ENCODE results near the gene TMEM174. TPM values are rescaled to one million over a fixed set of nuclear protein-coding genes. Genes with fewer than 3 reads are reported as not detected.

The TMEM174 gene
- total RNA-seq, 1 donor from 2014 or later, result not detected

GRCh38 chr5:73140801-73141200, 32.2 kb upstream of the TMEM174 start:
- H3K9me3 Mint-ChIP-seq, result no peaks in the 10 kb centered on the region
- H3K4me1 Mint-ChIP-seq, result no peaks in the 10 kb centered on the region
- H3K4me3 Mint-ChIP-seq, result no peak overlapping the region
- no peak overlapping the region for H3K27ac Mint-ChIP-seq
- intact Hi-C loops (cut with micrococcal nuclease), result no loop called here
- no peak for DNase-seq
- H3K27me3 Mint-ChIP-seq, result peaks cover 33% of the 10 kb centered on the region
- H3K36me3 Mint-ChIP-seq (ENCODE audit: low read depth), result no peaks in the 10 kb centered on the region

- H3K9me3 Mint-ChIP-seq, result no peaks in the 10 kb centered on the region
- H3K27ac Mint-ChIP-seq, result no peak overlapping the region
- no peaks in the 10 kb centered on the region for H3K36me3 Mint-ChIP-seq (ENCODE audit: low read depth)
- no peak overlapping the region for H3K4me3 Mint-ChIP-seq
- intact Hi-C loops (cut with micrococcal nuclease), result no loop called here
- H3K4me1 Mint-ChIP-seq, result no peaks in the 10 kb centered on the region
- DNase-seq, result no peak
- peaks cover 41% of the 10 kb centered on the region for H3K27me3 Mint-ChIP-seq
These were observed 31.0 kb upstream of the TMEM174 start for GRCh38 chr5:73142035-73142434.

GRCh38 chr5:73143716-73144115, 29.3 kb upstream of the TMEM174 start:
- Mint-ChIP-seq H3K4me1 (no peaks in the 10 kb centered on the region), H3K4me3 (no peak overlapping the region), H3K36me3 (ENCODE audit: low read depth) (no peaks in the 10 kb centered on the region), H3K9me3 (no peaks in the 10 kb centered on the region), H3K27ac (no peak overlapping the region), H3K27me3 (peaks cover 50% of the 10 kb centered on the region)
- no peak for DNase-seq
- intact Hi-C loops (cut with micrococcal nuclease), result no loop called here

- Mint-ChIP-seq H3K9me3 (no peaks in the 10 kb centered on the region), H3K27me3 (peaks cover 77% of the 10 kb centered on the region), H3K4me3 (no peak overlapping the region), H3K27ac (no peak overlapping the region), H3K4me1 (no peaks in the 10 kb centered on the region), H3K36me3 (ENCODE audit: low read depth) (no peaks in the 10 kb centered on the region)
- intact Hi-C loops (cut with micrococcal nuclease), result no loop called here
- DNase-seq, result no peak
These were observed 23.5 kb upstream of the TMEM174 start for GRCh38 chr5:73149540-73149939.

- H3K4me1 Mint-ChIP-seq, result no peaks in the 10 kb centered on the region
- H3K4me3 Mint-ChIP-seq, result no peak overlapping the region
- H3K27me3 Mint-ChIP-seq, result peaks cover 83% of the 10 kb centered on the region
- H3K27ac Mint-ChIP-seq, result no peak overlapping the region
- intact Hi-C loops (cut with micrococcal nuclease), result no loop called here
- no peak for DNase-seq
- no peaks in the 10 kb centered on the region for H3K9me3 Mint-ChIP-seq
- no peaks in the 10 kb centered on the region for H3K36me3 Mint-ChIP-seq (ENCODE audit: low read depth)
These were observed 22.1 kb upstream of the TMEM174 start for GRCh38 chr5:73150876-73151275.

GRCh38 chr5:73151766-73152410, 21.1 kb upstream of the TMEM174 start:
- Mint-ChIP-seq H3K36me3 (ENCODE audit: low read depth) (no peaks in the 10 kb centered on the region), H3K4me1 (no peaks in the 10 kb centered on the region), H3K4me3 (no peak overlapping the region), H3K27me3 (peaks cover 81% of the 10 kb centered on the region), H3K27ac (no peak overlapping the region), H3K9me3 (no peaks in the 10 kb centered on the region)
- DNase-seq, result no peak
- intact Hi-C loops (cut with micrococcal nuclease), result no loop called here

- no peak overlapping the region for H3K27ac Mint-ChIP-seq
- no peaks in the 10 kb centered on the region for H3K9me3 Mint-ChIP-seq
- peaks cover 83% of the 10 kb centered on the region for H3K27me3 Mint-ChIP-seq
- no peak for DNase-seq
- intact Hi-C loops (cut with micrococcal nuclease), result no loop called here
- H3K36me3 Mint-ChIP-seq (ENCODE audit: low read depth), result no peaks in the 10 kb centered on the region
- H3K4me1 Mint-ChIP-seq, result no peaks in the 10 kb centered on the region
- H3K4me3 Mint-ChIP-seq, result no peak overlapping the region
These were observed 20.3 kb upstream of the TMEM174 start for GRCh38 chr5:73152411-73153388.

GRCh38 chr5:73153513-73153912, 19.5 kb upstream of the TMEM174 start:
- DNase-seq, result no peak
- H3K27me3 Mint-ChIP-seq, result peaks cover 87% of the 10 kb centered on the region
- intact Hi-C loops (cut with micrococcal nuclease), result no loop called here
- no peak overlapping the region for H3K27ac Mint-ChIP-seq
- H3K4me1 Mint-ChIP-seq, result no peaks in the 10 kb centered on the region
- H3K9me3 Mint-ChIP-seq, result no peaks in the 10 kb centered on the region
- H3K4me3 Mint-ChIP-seq, result no peak overlapping the region
- H3K36me3 Mint-ChIP-seq (ENCODE audit: low read depth), result no peaks in the 10 kb centered on the region

GRCh38 chr5:73154208-73155006, 18.6 kb upstream of the TMEM174 start:
- peaks cover 86% of the 10 kb centered on the region for H3K27me3 Mint-ChIP-seq
- peaks cover 3% of the 10 kb centered on the region for H3K4me1 Mint-ChIP-seq
- intact Hi-C loops (cut with micrococcal nuclease), result no loop called here
- no peaks in the 10 kb centered on the region for H3K9me3 Mint-ChIP-seq
- no peak overlapping the region for H3K4me3 Mint-ChIP-seq
- DNase-seq, result no peak
- no peak overlapping the region for H3K27ac Mint-ChIP-seq
- H3K36me3 Mint-ChIP-seq (ENCODE audit: low read depth), result no peaks in the 10 kb centered on the region

- Mint-ChIP-seq H3K36me3 (ENCODE audit: low read depth) (no peaks in the 10 kb centered on the region), H3K4me3 (no peak overlapping the region), H3K27me3 (peaks cover 87% of the 10 kb centered on the region), H3K27ac (no peak overlapping the region), H3K4me1 (peaks cover 14% of the 10 kb centered on the region), H3K9me3 (peaks cover 6% of the 10 kb centered on the region)
- intact Hi-C loops (cut with micrococcal nuclease), result no loop called here
- DNase-seq, result no peak
These were observed 17.4 kb upstream of the TMEM174 start for GRCh38 chr5:73155271-73156222.

- Mint-ChIP-seq H3K36me3 (ENCODE audit: low read depth) (no peaks in the 10 kb centered on the region), H3K4me3 (no peak overlapping the region), H3K4me1 (peaks cover 21% of the 10 kb centered on the region), H3K27me3 (peaks cover 80% of the 10 kb centered on the region), H3K9me3 (peaks cover 10% of the 10 kb centered on the region), H3K27ac (no peak overlapping the region)
- intact Hi-C loops (cut with micrococcal nuclease), result no loop called here
- DNase-seq, result no peak
These were observed 15.3 kb upstream of the TMEM174 start for GRCh38 chr5:73157414-73158303.

- H3K4me1 Mint-ChIP-seq, result peaks cover 21% of the 10 kb centered on the region
- H3K36me3 Mint-ChIP-seq (ENCODE audit: low read depth), result no peaks in the 10 kb centered on the region
- intact Hi-C loops (cut with micrococcal nuclease), result no loop called here
- no peak for DNase-seq
- peaks cover 10% of the 10 kb centered on the region for H3K9me3 Mint-ChIP-seq
- no peak overlapping the region for H3K4me3 Mint-ChIP-seq
- H3K27ac Mint-ChIP-seq, result no peak overlapping the region
- H3K27me3 Mint-ChIP-seq, result peaks cover 79% of the 10 kb centered on the region
These were observed 14.7 kb upstream of the TMEM174 start for GRCh38 chr5:73158313-73158712.

Data from activated CD4-positive, alpha-beta T cell treated with anti-CD3 and anti-CD28 coated beads, Interleukin-2, amount 10 ng/mL, durations not matched to agents 24 days and 14 days (primary cell).